GM12891 (cell line): ENCODE results near the gene RAET1L.
"Not testable (repeated sequence)": the region's sequence is repeated elsewhere in the genome, so short reads cannot be mapped to it uniquely, and the experiment has no call there.

Experiments used
- PAX5 ChIP-seq: IDR thresholded peaks from 2 replicates; pipeline ENCODE4 v1.6.1; 2011; ENCODE audit warnings: low read length, moderate library complexity, mild to moderate bottlenecking; ENCODE audit not compliant: insufficient read depth, severe bottlenecking
- POLR2A ChIP-seq: IDR thresholded peaks from 2 replicates; pipeline ENCODE4 v1.6.1; 2011; ENCODE audit warnings: low read depth, low read length, control low read depth
- POLR2AphosphoS5 ChIP-seq: IDR thresholded peaks from 2 replicates; pipeline ENCODE4 v1.6.1; 2011; ENCODE audit warnings: low read depth, low read length, control low read depth
- TAF1 ChIP-seq: IDR thresholded peaks from 2 replicates; pipeline ENCODE4 v1.6.1; 2011; ENCODE audit warnings: low read depth, low read length, control low read depth

DNA sequence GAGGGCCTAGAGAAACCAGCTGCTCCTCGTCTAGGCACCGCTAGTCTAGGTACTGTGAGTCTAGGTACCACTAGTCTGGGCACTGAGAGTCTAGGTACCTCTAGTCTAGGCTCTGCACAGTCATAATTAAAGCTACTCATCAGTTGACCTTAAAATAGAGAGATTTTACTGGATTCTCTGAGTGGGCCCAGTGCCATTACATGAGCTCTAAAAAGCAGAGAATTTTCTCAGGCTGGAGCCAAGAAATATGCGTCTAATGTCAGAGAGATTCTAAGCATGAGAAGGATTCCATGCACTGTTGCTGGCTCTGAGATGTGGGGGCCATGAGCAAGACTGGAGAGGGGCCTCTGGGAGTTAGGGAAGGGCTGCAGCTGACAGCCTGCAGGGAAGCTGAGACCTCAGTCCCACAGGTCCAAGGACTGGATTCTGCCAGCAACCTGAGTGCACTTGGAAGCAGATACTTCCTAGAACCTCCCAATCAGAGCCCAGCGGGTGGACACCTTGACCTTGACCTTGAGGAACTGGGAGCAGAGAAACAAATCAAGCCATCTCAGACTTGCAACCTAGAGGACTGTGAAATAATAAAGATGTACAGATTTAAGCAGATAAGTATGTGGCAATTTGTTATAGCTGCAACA is 49.2 kb upstream of the RAET1L start:
- TF ChIP-seq POLR2A, TAF1, PAX5, POLR2AphosphoS5: not testable (repeated sequence)
